MCF 10A (cell line): ENCODE results near the gene PJA1. TPM values are rescaled to one million over a fixed set of nuclear protein-coding genes. Genes with fewer than 3 reads are reported as not detected.

Experiments used
- BruUV-seq: library from RNA; stranded (reverse); fragments of 400-500 nt; replicated peaks from 2 replicates; lab custom pipeline; 2021; lab: Mats Ljungman, UMichigan
- CTCF ChIA-PET: fragments of 300-600 bp; sonication (Branson Sonifier 250); formaldehyde crosslinking; extraction: SDS; loops from one replicate; lab custom pipeline; 2021; ENCODE audit warnings: antibody characterized with exemption, inconsistent platforms; lab: Yijun Ruan, JAX
- POLR2A ChIA-PET: fragments of 300-600, 350-650 bp; sonication (Branson Sonifier 250); formaldehyde crosslinking; extraction: SDS; loops from one replicate; lab custom pipeline; 2020; ENCODE audit warnings: antibody characterized with exemption, inconsistent platforms; lab: Yijun Ruan, JAX
- DNase-seq: peaks from one replicate; pipeline ENCODE4 v3.0.0-alpha.2; 2018; ENCODE audit not compliant: unreplicated experiment
- H3K27ac Mint-ChIP-seq: one replicate; pipeline ENCODE4 v1.8.0; 2022; ENCODE audit warnings: mild to moderate bottlenecking, low read depth, mixed read lengths; ENCODE audit not compliant: unreplicated experiment
- H3K27me3 Mint-ChIP-seq: one replicate; pipeline ENCODE4 v1.8.0; 2022; ENCODE audit warnings: mixed read lengths; ENCODE audit not compliant: insufficient read depth, unreplicated experiment
- H3K36me3 Mint-ChIP-seq: one replicate; pipeline ENCODE4 v1.8.0; 2022; ENCODE audit warnings: mild to moderate bottlenecking, moderate library complexity, mixed read lengths; ENCODE audit not compliant: insufficient read depth, unreplicated experiment
- H3K4me1 Mint-ChIP-seq: one replicate; pipeline ENCODE4 v1.8.0; 2022; ENCODE audit warnings: mixed read lengths; ENCODE audit not compliant: insufficient read depth, unreplicated experiment
- H3K4me3 Mint-ChIP-seq: one replicate; pipeline ENCODE4 v1.8.0; 2022; ENCODE audit warnings: mild to moderate bottlenecking, moderate library complexity, mixed read lengths; ENCODE audit not compliant: unreplicated experiment
- H3K9me3 Mint-ChIP-seq: one replicate; pipeline ENCODE4 v1.8.0; 2022; ENCODE audit warnings: mixed read lengths; ENCODE audit not compliant: unreplicated experiment
- intact Hi-C: fragments of 100-400 bp; cut with micrococcal nuclease; formaldehyde crosslinking; loops from 2 replicates; pipeline ENCODE4 v1.14.1; 2022
- total RNA-seq: library from RNA; stranded (reverse); gene quantifications from 2 replicates; pipeline ENCODE4 v1.2.3, GENCODE V29; 2022
- TF ChIP-seq, protein P1 (sequence below): fragments of 200-600 bp; IDR thresholded peaks from one replicate; pipeline ENCODE4 v1.8.0; 2022; ENCODE audit warnings: antibody characterized with exemption, mild to moderate bottlenecking; ENCODE audit not compliant: unreplicated experiment

The PJA1 gene
- total RNA-seq, 1 experiment from 2014 or later, result 12.6 TPM

GRCh38 chrX:69182818-69183380 is 17.6 kb upstream of the PJA1 start:
- TF ChIP-seq, protein P1, sequence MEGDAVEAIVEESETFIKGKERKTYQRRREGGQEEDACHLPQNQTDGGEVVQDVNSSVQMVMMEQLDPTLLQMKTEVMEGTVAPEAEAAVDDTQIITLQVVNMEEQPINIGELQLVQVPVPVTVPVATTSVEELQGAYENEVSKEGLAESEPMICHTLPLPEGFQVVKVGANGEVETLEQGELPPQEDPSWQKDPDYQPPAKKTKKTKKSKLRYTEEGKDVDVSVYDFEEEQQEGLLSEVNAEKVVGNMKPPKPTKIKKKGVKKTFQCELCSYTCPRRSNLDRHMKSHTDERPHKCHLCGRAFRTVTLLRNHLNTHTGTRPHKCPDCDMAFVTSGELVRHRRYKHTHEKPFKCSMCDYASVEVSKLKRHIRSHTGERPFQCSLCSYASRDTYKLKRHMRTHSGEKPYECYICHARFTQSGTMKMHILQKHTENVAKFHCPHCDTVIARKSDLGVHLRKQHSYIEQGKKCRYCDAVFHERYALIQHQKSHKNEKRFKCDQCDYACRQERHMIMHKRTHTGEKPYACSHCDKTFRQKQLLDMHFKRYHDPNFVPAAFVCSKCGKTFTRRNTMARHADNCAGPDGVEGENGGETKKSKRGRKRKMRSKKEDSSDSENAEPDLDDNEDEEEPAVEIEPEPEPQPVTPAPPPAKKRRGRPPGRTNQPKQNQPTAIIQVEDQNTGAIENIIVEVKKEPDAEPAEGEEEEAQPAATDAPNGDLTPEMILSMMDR, result no peak
- peaks cover 90% of the 10 kb centered on the region for H3K27me3 Mint-ChIP-seq
- DNase-seq, result no peak
- POLR2A ChIA-PET, result no interaction called here
- H3K9me3 Mint-ChIP-seq, result no peaks in the 10 kb centered on the region
- no TSS peak for BruUV-seq
- no peak overlapping the region for H3K27ac Mint-ChIP-seq
- no peaks in the 10 kb centered on the region for H3K36me3 Mint-ChIP-seq
- CTCF ChIA-PET, result no interaction called here
- intact Hi-C loops, result no loop called here
- H3K4me1 Mint-ChIP-seq, result no peaks in the 10 kb centered on the region
- no peak overlapping the region for H3K4me3 Mint-ChIP-seq

- intact Hi-C loops, result no loop called here
- no peak overlapping the region for H3K4me3 Mint-ChIP-seq
- no peaks in the 10 kb centered on the region for H3K36me3 Mint-ChIP-seq
- H3K27ac Mint-ChIP-seq, result no peak overlapping the region
- POLR2A ChIA-PET, result no interaction called here
- BruUV-seq, result no TSS peak
- no peak for DNase-seq
- H3K4me1 Mint-ChIP-seq, result no peaks in the 10 kb centered on the region
- no peaks in the 10 kb centered on the region for H3K9me3 Mint-ChIP-seq
- CTCF ChIA-PET, result interaction anchor here (0.6 kb wide), 2 partner anchors 15 to 464 kb away, joined by 3 read pairs; no protein-coding TSS in a partner anchor
- TF ChIP-seq, protein P1, result no peak
- H3K27me3 Mint-ChIP-seq, result peaks cover 100% of the 10 kb centered on the region
Measured at GRCh38 chrX:69179380-69179911, 14.2 kb upstream of the PJA1 start.

- no peaks in the 10 kb centered on the region for H3K9me3 Mint-ChIP-seq
- no peaks in the 10 kb centered on the region for H3K36me3 Mint-ChIP-seq
- TF ChIP-seq, protein P1, result no peak
- H3K4me1 Mint-ChIP-seq, result no peaks in the 10 kb centered on the region
- ChIA-PET CTCF (interaction anchor here (0.7 to 1.2 kb wide), 2 partner anchors 96 to 366 kb away, joined by 3 read pairs; no protein-coding TSS in a partner anchor), POLR2A (no interaction called here)
- intact Hi-C loops, result no loop called here
- H3K27me3 Mint-ChIP-seq, result peaks cover 93% of the 10 kb centered on the region
- no peak for DNase-seq
- H3K4me3 Mint-ChIP-seq, result no peak overlapping the region
- H3K27ac Mint-ChIP-seq, result no peak overlapping the region
- no TSS peak for BruUV-seq
Measured at GRCh38 chrX:69178592-69178991, 13.3 kb upstream of the PJA1 start.

DNA sequence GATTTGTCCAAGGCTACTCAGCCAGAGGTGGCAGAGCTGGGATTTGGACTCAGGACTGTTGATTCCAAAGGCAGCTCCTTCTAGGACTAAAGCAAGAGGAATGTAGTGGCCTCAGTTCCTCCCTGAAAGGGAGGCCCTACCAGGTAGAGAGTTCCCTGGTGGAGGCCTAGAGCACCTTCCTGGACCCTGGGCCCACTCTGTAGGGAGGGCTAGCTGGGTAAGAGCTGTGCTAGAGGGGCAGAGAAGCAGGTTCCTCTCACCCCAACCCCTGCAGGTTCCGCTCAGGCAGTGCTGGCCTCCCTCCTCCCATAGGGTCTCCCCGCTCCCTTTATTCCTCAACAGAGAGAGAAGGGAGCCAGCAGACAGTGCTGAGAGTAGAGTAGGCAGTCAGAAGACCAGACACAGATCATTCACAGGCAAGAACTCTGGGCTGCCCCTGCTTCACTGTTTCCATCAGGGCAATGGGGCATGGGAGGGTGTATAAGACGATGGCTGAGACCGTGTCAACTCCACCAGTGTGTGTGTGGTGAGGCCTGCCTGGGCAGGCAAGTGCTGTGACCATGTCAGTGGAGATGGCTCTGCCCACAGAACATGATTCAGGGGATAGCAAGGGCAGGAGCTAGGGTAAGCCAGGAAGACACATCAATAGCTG is 12.4 kb upstream of the PJA1 start:
- Mint-ChIP-seq H3K9me3 (no peaks in the 10 kb centered on the region), H3K27me3 (peaks cover 89% of the 10 kb centered on the region), H3K4me1 (no peaks in the 10 kb centered on the region), H3K36me3 (no peaks in the 10 kb centered on the region), H3K4me3 (no peak overlapping the region), H3K27ac (no peak overlapping the region)
- no peak for DNase-seq
- CTCF ChIA-PET, result interaction anchor here (0.7 to 1.2 kb wide), 2 partner anchors 95 to 367 kb away, joined by 3 read pairs; no protein-coding TSS in a partner anchor
- no TSS peak for BruUV-seq
- TF ChIP-seq, protein P1, result no peak
- POLR2A ChIA-PET, result no interaction called here
- intact Hi-C loops, result no loop called here
